HCT116 (cell line): ENCODE results near the gene MYOZ2.

Experiments
- CTCF ChIP-seq, 3 experiments: fragments of 200-600 bp in 1 of 3; sonication (generic) in 1 of 3; IDR thresholded peaks in 2 of 3; conservative IDR thresholded peaks in 1 of 3; 2 replicates each; pipeline ENCODE4 v1.5.1; 2012 to 2017; ENCODE audit warnings: low read depth in 2 of 3, low read length in 2 of 3, antibody characterized with exemption in 1 of 3, borderline replicate concordance in 1 of 3, control low read depth in 1 of 3, mild to moderate bottlenecking in 1 of 3, mixed read lengths in 1 of 3, mixed run types in 1 of 3, moderate library complexity in 1 of 3; ENCODE audit not compliant: insufficient read depth in 1 of 3
- EZH2phosphoT487 ChIP-seq: fragments of 200-600 bp; IDR thresholded peaks from 2 replicates; pipeline ENCODE4 v1.6.1; 2018; ENCODE audit warnings: antibody characterized with exemption, borderline replicate concordance
- REST ChIP-seq: IDR thresholded peaks from 2 replicates; pipeline ENCODE4 v1.6.1; 2012; ENCODE audit warnings: low read depth
- ZFX ChIP-seq: fragments of 450-650 bp; IDR thresholded peaks from 2 replicates; pipeline ENCODE4 v1.6.1; 2017

- TF ChIP-seq CTCF (IDR thresholded peaks at IDR 0.05 in 2 of 3, conservative IDR thresholded peaks at IDR 0.05 in 1 of 3; ENCODE audit: borderline replicate concordance in 1 of 3, insufficient read depth in 1 of 3, low read depth in 2 of 3, low read length in 2 of 3) (no peak), ZFX (no peak), EZH2phosphoT487 (no peak), REST (no peak)
These were observed 30.9 kb upstream of the MYOZ2 start for GRCh38 chr4:119104644-119105273.
